Adrenal gland (tissue), 5 donors: ENCODE results near the gene SLC1A6.

Experiments
- CTCF ChIP-seq, 6 experiments: fragments of 450-650 bp in 4 of 6; fragments of 200-600 bp in 2 of 6; sonication (generic) in 1 of 6; IDR thresholded peaks; 1 replicate in 5 of 6; 2 replicates in 1 of 6; pipeline versions ENCODE4 v1.5.1 to v1.8.0; 2016 to 2021; ENCODE audit warnings: antibody characterized with exemption in 6 of 6, mild to moderate bottlenecking in 2 of 6, moderate library complexity in 1 of 6
- POLR2A ChIP-seq, 2 donors: fragments of 450-650 bp; IDR thresholded peaks; one replicate each; pipeline ENCODE4 v1.6.1; 2017; ENCODE audit warnings: antibody characterized with exemption in 2 of 2, mild to moderate bottlenecking in 2 of 2, moderate library complexity in 1 of 2
- donor health status: DM: no; HTN: no; CAD: no.

GRCh38 chr19:15010501-15011300, 31.0 kb upstream of the SLC1A6 start:
- TF ChIP-seq CTCF (IDR thresholded peaks at IDR 0.05) (no peak), POLR2A (IDR thresholded peaks at IDR 0.05) (no peak)
